GM19043 (cell line): ENCODE data around the gene SMTN.

Source experiments
- ATAC-seq: cut with Tn5 transposase; IDR thresholded peaks from one replicate; pipeline ENCODE4 v1.9.1; 2021; ENCODE audit warnings: low read depth; ENCODE audit not compliant: unreplicated experiment

The SMTN gene

DNA sequence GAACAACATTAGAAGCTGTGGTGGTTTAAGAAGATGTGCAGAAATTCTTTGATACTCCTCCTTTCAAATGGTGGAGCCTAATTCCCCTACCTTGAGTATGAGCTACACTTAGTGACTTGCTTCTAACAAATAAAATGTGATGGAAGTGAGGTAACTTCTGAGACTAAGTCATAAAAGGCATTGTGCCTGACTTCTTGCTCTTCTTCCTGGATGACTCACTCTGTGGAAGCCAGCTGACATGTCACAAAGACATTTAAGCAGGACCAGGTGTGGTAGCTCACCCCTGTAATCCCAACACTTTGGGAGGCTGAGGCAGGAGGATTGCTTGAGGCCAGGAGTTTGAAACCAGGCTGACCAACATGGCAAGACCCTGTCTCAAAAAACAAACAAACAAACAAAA lies 63.1 kb downstream of the SMTN start:
- ATAC-seq, result no peak

DNA sequence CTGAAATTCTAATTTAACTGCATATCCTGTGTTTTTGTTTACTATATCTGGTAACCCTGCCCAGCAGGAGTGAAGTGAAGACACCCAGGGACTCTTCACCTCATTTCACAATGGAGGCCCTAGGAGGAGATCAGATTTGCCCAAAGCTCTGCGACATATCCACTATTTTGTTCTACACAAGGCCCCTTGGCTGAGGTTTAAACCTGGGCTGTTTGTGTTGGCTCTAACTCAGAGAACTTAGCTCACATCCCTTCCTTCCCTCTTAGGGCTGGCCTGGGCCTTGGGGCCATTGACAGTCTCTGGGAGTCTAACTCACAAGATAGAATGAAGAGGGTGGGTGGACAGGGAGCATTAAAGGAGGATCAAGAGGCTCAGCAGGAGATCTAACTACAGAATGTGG lies 67.4 kb downstream of the SMTN start:
- ATAC-seq, result no peak

DNA sequence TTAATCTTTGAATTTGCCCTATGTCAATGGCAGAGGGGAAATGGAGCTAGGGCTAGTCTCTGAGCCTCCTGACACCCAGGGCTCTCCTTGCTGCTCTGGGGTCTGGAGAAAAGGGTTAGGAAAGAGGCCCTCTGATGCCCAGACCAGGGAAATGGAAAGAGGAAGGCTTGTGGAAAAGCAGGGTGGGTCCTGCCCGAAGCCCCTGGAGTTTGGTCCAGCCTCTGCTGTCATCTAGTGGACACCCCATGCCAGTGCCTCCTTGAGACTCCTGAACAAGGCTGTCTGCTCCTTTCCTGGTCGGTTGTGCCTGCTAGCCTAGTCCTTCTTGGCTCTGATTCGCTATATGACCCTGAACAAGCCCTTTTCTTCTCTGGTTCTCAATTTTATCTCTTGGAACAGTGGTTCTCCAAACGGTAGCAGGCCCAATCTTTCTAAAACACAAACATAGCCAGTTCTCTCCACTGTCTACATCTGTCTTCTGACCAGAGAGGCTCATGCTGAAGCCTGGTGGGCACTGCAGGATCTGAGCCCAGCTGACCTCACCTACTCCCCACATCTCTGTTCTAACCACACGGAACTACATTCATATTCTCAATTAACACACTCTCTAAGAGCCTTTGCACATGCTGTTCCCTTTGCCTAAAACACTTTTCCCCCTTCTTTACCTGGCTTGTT lies 68.0 kb downstream of the SMTN start:
- ATAC-seq, result no peak

DNA sequence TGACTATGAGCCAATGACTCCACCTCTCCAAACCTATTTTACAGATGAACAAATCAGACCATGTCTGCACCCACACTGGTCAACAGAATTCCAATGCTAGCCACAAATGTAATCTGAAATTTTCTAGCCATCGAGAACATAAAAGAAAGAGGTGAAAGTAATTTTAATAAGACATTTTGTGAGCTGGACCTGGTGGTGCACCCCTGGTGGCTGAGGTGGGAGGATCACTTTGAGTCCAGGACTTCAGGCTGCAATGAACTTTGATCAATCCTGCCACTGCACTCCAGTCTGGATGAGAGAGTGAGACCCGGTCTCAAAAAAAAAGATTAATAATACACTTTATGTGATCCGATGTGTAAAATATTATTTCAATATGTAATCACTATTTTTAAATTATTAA lies 69.5 kb downstream of the SMTN start:
- no peak for ATAC-seq

DNA sequence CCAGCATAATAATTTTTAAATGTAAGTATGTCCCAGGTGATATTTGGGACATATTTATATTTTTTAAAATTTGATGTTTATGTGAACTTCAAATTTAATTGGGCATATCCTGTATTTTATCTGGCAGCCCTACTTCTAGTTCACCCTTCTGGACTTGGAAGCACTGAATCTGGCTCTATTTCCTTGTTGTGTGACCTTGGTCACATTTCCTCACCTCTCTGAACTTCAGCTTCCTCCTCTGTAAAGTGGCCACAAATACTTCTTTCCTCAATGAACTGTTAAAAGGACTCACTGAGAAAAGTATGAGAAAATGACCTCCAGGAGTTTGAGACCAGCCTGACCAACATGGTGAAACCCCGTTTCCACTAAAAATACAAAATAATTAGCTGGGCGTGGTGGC lies 70.8 kb downstream of the SMTN start:
- no peak for ATAC-seq

DNA sequence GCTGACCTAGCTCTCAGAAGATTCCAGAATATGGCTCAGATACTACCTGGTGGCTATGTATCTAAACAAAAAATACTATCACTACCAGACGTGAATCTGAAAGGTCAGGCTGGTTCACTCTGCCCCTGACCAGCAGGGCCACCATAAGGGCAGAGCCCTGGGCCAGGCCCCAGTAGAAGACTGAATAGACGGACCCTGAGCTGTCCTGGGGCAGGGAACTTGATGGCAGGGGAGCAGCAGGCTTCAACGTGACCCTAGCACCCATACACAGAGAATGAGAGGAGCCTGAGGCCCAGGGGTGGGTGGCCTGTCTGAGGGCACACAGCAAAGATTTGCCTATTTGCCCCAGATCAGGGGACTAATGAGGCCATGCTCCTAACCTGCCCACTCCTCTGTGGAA lies 72.2 kb downstream of the SMTN start:
- no peak for ATAC-seq
